ENCODE results near the gene SLC10A3. TPM values are rescaled to one million over a fixed set of nuclear protein-coding genes. Genes with fewer than 3 reads are reported as not detected.

Gene SLC10A3, protein sequence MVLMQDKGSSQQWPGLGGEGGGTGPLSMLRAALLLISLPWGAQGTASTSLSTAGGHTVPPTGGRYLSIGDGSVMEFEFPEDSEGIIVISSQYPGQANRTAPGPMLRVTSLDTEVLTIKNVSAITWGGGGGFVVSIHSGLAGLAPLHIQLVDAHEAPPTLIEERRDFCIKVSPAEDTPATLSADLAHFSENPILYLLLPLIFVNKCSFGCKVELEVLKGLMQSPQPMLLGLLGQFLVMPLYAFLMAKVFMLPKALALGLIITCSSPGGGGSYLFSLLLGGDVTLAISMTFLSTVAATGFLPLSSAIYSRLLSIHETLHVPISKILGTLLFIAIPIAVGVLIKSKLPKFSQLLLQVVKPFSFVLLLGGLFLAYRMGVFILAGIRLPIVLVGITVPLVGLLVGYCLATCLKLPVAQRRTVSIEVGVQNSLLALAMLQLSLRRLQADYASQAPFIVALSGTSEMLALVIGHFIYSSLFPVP
- 10 to 100 TPM; 27.0 to 27.6 TPM for total RNA-seq

DNA sequence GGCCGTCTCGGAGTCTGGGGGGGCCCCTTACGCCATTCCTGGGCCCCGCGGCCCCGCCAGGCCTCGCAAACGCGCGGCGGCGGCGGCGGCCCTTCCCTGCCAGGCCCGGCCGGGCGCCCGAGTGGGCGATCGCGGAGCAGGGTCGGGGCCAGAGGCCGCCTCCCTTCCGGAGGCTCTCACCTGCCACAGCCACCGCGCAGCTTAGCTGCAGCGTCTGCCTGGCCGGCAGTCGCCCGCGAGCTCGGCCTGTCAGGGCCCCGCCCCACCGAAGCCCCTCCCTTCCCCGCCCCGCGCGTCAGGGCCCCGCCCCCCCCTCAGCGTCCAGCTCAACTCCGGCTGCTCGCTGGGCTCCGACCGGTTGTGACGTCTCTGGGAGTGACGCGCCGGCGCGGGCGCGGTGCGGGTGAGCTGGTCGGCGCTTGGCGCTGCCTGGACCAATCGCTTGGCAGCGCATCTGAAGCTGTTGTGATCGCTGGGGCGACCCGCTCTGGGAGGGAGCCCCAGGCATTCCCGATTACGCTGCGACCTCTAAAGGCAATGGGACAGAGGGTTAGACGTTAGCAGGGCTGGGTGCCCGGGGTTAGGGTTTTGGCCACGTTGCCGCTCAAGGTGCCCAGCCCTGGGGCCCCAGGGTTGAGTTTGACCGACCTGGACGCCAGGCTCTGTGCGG lies at the start of gene SLC10A3:
SLC10A3 (minus strand) TSS at position 216 of the 670 bp plus-strand sequence. CDS start 1,689 bp downstream, outside the sequence.
- DNase-seq: peak; percentile 92
- peaks cover 23% of the 10 kb centered on the region for H3K4me1 Mint-ChIP-seq
- POLR2A ChIA-PET: interaction anchor here (0.7 to 2.8 kb wide), 16 partner anchors 9 to 565 kb away, joined by 3 to 27 read pairs (median 8); partner anchors contain the start of genes FAM3A, IKBKG, LAGE3 and PLXNA3
- peaks cover 6% of the 10 kb centered on the region for H3K36me3 Mint-ChIP-seq (ENCODE audit: low read depth)
- no peaks in the 10 kb centered on the region for H3K9me3 Mint-ChIP-seq
- CTCF ChIA-PET: interaction anchor here (0.8 to 2.3 kb wide), 6 partner anchors 13 to 117 kb away, joined by 3 to 8 read pairs (median 6); no protein-coding TSS in a partner anchor
- H3K27me3 Mint-ChIP-seq: no peaks in the 10 kb centered on the region
- peak within 1 kb of the TSS; percentile 87 for H3K4me3 Mint-ChIP-seq
- H3K27ac Mint-ChIP-seq: peak within 1 kb of the TSS; percentile 92

DNA sequence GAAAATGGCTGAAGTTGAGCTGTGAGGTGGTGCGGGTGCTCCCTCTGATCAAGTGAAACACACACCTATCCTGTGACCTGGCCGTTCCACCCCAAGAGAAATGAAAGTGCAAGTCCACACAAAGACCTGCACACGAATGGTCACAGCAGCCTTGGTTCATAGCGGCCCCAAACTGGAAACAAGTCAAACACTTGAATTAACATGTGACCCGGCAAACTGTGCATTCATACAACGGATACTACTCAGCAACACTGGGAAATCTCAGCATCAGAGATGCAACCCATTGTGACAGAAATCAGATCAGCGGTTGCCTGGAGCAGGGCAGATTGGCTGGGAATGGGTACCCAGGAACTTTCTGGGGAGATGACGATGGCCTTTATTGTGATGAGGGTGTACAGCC lies 48.6 kb upstream of the SLC10A3 start:
- DNase-seq: no peak
- Mint-ChIP-seq H3K4me3 (no peak overlapping the region), H3K36me3 (ENCODE audit: low read depth) (peaks cover 11% of the 10 kb centered on the region), H3K4me1 (peaks cover 36% of the 10 kb centered on the region), H3K9me3 (no peaks in the 10 kb centered on the region), H3K27ac (peak overlapping the region; percentile 13), H3K27me3 (no peaks in the 10 kb centered on the region)
- POLR2A ChIA-PET: no interaction called here
- CTCF ChIA-PET: no interaction called here

DNA sequence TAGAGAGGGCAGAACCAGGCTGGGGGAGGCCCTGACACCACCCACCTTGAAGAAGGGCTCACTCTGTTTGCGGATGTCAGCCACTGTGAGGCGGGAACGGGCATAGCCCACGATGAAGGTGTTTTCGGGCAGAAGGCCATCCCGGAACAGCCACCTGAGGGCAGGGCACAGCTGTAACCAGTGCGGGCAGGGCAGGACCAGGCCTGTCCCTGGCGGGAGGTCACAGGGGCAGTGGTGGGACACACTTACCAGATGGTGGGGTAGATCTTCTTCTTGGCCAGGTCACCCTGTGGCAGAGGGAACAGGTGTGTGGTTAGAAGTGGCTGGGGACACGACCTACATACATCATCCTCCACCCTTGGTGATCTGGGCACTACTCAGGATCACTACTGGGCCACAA lies 45.5 kb upstream of the SLC10A3 start:
- POLR2A ChIA-PET: interaction anchor here (1.4 kb wide), 1 partner anchor 137 kb away, joined by 3 read pairs; no protein-coding TSS in a partner anchor

DNA sequence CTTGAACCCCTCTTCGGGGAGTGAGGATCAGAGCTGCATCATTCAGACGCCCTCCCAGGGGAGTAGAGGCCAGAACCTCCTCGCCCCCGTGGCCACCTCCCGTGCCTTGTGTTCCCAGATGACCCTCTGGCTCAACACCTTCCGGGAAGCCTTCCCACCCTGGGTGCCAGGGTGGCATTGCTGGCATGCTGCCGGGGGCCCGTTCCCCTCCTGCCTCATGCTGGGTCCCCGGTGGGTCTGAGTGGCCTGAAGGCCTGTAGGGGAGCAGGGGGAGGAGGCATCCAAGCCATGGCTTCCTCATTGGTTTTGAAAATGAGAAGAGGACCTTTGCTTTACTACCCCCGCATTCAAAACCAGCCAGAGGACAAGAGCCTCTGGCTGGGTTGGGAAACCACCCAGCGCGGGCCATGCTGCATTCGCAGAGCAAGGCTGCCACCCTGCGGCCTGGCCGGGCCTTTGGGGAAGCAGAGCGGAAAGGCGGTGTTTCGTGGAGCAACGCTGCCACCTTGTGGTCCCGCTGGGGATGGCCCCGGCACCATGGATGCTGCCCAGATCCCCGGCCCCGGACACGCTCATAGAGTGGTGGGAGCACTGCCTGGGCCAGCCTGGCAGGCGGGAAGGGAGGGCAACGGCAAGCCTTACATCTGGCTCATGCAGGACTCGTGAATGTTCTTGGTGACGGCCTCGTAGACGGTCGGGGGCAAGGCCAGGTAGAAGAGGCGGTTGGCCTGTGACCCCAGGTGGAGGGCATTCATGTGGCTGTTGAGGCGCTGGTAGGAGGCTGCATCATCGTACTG lies 44.3 kb upstream of the SLC10A3 start:
- CTCF ChIA-PET: interaction anchor here (1.4 kb wide), 1 partner anchor 45 kb away, joined by 5 read pairs; the partner anchor contains the start of gene SLC10A3
- H3K9me3 Mint-ChIP-seq: no peaks in the 10 kb centered on the region

More for the DNA sequence above, 45.5 kb upstream of the SLC10A3 start:
- CTCF ChIA-PET: interaction anchor here (0.7 kb wide), 1 partner anchor 124 kb away, joined by 3 read pairs; no protein-coding TSS in a partner anchor
- H3K27me3 Mint-ChIP-seq: no peaks in the 10 kb centered on the region
- no peak overlapping the region for H3K4me3 Mint-ChIP-seq
- no peaks in the 10 kb centered on the region for H3K9me3 Mint-ChIP-seq
- peaks cover 19% of the 10 kb centered on the region for H3K36me3 Mint-ChIP-seq (ENCODE audit: low read depth)
- no peak for DNase-seq
- H3K27ac Mint-ChIP-seq: no peak overlapping the region
- H3K4me1 Mint-ChIP-seq: peaks cover 16% of the 10 kb centered on the region

DNA sequence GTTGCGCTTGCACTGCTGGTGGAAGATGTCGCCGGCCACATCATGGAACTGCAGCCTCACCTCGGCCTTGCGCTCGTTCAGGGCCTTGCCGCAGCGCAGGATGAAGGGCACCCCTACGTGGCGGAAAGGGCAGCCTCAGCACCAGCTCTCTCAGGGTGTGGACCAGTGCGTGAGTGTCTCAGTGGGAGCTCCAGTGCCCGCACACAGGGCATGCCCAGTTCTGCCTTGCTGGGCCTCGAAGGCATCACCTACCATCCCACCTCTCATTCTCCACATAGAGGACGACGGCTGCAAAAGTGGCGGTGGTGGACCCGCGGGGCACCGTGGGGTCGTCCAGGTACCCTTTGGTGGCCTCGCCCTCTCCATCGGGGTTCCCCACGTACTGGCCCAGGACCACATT lies 42.3 kb upstream of the SLC10A3 start:
- ChIA-PET POLR2A (interaction anchor here (2.1 kb wide), 1 partner anchor 135 kb away, joined by 7 read pairs; the partner anchor contains the start of gene RPL10), CTCF (interaction anchor here (1.5 kb wide), 1 partner anchor 134 kb away, joined by 4 read pairs; the partner anchor contains the start of gene RPL10)
- Mint-ChIP-seq H3K4me1 (peaks cover 8% of the 10 kb centered on the region), H3K4me3 (no peak overlapping the region), H3K9me3 (no peaks in the 10 kb centered on the region), H3K36me3 (ENCODE audit: low read depth) (peaks cover 21% of the 10 kb centered on the region), H3K27ac (no peak overlapping the region), H3K27me3 (no peaks in the 10 kb centered on the region)
- no peak for DNase-seq

More for the DNA sequence above, 44.3 kb upstream of the SLC10A3 start:
- Mint-ChIP-seq H3K36me3 (ENCODE audit: low read depth) (peaks cover 21% of the 10 kb centered on the region), H3K4me3 (no peak overlapping the region), H3K27ac (peak overlapping the region; percentile 44), H3K27me3 (no peaks in the 10 kb centered on the region), H3K4me1 (peaks cover 15% of the 10 kb centered on the region)
- POLR2A ChIA-PET: interaction anchor here (1.0 to 2.5 kb wide), 3 partner anchors 136 to 164 kb away, joined by 3 to 10 read pairs (median 4); partner anchors contain the start of gene RPL10
- DNase-seq: peak; percentile 87

DNA sequence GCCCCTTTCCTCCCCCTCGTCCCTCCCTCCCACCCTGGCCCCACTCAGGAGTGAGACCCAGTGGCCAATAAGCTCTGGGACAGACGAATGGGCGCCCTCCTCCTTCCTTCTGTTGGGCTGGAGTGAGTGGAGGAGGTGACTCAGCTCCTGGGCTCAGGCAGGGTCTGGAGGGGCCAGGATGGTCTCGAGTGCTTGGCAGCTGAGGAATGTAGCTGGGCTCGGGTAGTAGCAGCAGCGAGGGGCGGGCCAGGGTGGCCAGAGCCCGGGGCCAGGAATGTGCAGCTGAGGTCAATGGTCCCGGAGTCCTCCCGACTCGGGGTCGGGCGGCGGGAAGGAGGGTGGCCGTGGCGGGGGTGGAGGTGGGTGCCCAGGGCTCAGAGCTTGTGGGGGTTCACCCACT lies 41.2 kb upstream of the SLC10A3 start:
- ChIA-PET CTCF (interaction anchor here (0.6 kb wide), 1 partner anchor 106 kb away, joined by 3 read pairs; no protein-coding TSS in a partner anchor), POLR2A (interaction anchor here (1.1 to 2.1 kb wide), 2 partner anchors 41 to 134 kb away, joined by 4 to 7 read pairs; partner anchors contain the start of genes RPL10 and SLC10A3)
- Mint-ChIP-seq H3K4me3 (no peak overlapping the region), H3K27ac (no peak overlapping the region), H3K36me3 (ENCODE audit: low read depth) (peaks cover 21% of the 10 kb centered on the region), H3K4me1 (peaks cover 16% of the 10 kb centered on the region), H3K9me3 (no peaks in the 10 kb centered on the region), H3K27me3 (no peaks in the 10 kb centered on the region)
- no peak for DNase-seq

DNA sequence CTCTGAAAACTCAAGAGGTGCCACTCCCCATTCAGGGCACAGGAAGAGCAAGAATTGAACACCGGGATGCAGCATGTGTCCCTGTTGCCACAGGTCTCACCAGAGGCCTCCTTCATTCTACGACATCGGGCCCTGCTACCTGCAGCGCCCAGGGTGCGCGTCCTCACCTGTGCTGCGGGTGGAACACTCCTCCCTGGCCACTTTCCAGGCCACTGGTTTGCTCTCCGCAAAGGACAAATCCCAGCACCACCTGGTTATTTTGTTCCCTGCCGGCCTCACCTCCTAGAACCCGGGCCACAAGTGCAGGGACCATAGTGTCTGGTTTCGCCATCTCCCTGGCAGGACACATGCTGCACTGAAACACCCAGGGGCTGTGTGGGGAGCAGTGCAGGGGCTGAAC lies 39.9 kb upstream of the SLC10A3 start:
- Mint-ChIP-seq H3K27me3 (no peaks in the 10 kb centered on the region), H3K36me3 (ENCODE audit: low read depth) (peaks cover 21% of the 10 kb centered on the region), H3K9me3 (no peaks in the 10 kb centered on the region), H3K4me1 (peaks cover 26% of the 10 kb centered on the region), H3K27ac (no peak overlapping the region), H3K4me3 (no peak overlapping the region)
- ChIA-PET CTCF (no interaction called here), POLR2A (interaction anchor here (0.9 kb wide), 1 partner anchor 160 kb away, joined by 3 read pairs; no protein-coding TSS in a partner anchor)
- DNase-seq: no peak

DNA sequence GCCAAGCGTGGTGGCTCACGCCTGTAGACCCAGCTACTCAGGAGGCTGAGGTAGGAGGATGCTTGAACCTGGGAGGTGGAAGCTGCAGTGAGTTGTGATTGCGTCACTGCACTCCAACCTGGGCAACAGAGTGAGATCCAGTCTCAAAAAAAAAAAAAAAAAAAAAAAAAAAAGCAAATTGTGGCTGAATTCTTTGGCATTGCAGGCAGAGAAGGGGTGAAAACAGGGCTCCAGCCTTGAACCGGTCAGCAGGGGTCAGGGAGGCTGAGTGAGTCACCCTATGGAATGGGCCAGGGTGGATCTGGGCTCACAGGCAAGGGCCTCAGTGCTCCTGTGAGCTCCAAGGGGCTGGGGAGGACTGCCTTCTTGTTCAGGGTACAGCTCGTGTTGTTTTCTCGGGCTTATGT lies 38.8 kb upstream of the SLC10A3 start:
- H3K27ac Mint-ChIP-seq: no peak overlapping the region
- no peak for DNase-seq
- no peaks in the 10 kb centered on the region for H3K9me3 Mint-ChIP-seq
- H3K27me3 Mint-ChIP-seq: no peaks in the 10 kb centered on the region
- H3K4me3 Mint-ChIP-seq: no peak overlapping the region
- peaks cover 15% of the 10 kb centered on the region for H3K36me3 Mint-ChIP-seq (ENCODE audit: low read depth)
- ChIA-PET CTCF (no interaction called here), POLR2A (interaction anchor here (0.6 to 1.2 kb wide), 3 partner anchors 13 to 159 kb away, joined by 3 read pairs; partner anchors contain the start of genes FAM3A and LAGE3)
- peaks cover 23% of the 10 kb centered on the region for H3K4me1 Mint-ChIP-seq

DNA sequence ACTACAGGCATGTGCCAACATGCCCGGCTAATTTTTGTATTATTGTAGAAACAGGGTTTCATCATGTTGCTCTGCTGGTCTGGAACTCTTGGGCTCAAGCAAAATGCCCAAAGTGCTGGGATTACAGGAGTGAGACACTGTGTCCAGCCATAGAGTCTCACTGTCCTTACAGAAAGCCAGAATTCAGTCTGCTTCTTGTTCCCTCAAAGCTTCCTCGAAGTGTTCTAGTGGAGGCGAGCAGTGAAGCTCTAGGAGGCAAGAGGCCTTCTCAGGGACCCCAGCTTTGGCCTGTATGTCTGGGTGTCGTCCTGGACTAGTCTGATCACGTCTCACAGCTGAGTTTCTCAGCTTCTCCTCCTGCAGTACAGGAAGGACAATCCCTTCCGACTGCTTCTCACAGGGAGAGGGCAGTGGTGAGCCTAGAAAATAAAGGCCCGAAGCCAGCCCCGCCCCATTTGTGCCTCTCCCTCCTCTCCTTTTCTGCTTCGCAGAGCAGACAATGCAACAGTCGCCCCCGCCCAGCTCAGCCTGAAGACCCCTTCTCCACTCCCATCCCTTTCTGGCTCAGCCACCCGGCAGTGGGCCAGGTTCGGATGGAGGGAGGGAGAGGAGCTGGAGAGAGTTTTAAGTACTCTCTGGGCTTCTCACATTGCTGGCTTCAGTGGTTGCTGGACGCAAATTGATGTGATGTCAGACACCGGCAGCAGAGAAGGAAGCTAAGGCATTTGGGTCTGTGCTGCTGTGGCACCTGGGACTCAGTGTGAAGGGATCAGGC lies 36.7 kb upstream of the SLC10A3 start:
- Mint-ChIP-seq H3K4me1 (peaks cover 23% of the 10 kb centered on the region), H3K4me3 (no peak overlapping the region), H3K27ac (peak overlapping the region; percentile 53), H3K27me3 (no peaks in the 10 kb centered on the region), H3K36me3 (ENCODE audit: low read depth) (peaks cover 5% of the 10 kb centered on the region), H3K9me3 (no peaks in the 10 kb centered on the region)
- DNase-seq: peak; percentile 73
- POLR2A ChIA-PET: interaction anchor here (1.1 to 1.5 kb wide), 8 partner anchors 10 to 129 kb away, joined by 3 to 8 read pairs (median 6); partner anchors contain the start of genes FAM3A, RPL10 and SLC10A3
- CTCF ChIA-PET: interaction anchor here (0.8 to 1.8 kb wide), 9 partner anchors 11 to 546 kb away, joined by 3 to 21 read pairs (median 4); partner anchors contain the start of genes FAM3A, RPL10 and SLC10A3

DNA sequence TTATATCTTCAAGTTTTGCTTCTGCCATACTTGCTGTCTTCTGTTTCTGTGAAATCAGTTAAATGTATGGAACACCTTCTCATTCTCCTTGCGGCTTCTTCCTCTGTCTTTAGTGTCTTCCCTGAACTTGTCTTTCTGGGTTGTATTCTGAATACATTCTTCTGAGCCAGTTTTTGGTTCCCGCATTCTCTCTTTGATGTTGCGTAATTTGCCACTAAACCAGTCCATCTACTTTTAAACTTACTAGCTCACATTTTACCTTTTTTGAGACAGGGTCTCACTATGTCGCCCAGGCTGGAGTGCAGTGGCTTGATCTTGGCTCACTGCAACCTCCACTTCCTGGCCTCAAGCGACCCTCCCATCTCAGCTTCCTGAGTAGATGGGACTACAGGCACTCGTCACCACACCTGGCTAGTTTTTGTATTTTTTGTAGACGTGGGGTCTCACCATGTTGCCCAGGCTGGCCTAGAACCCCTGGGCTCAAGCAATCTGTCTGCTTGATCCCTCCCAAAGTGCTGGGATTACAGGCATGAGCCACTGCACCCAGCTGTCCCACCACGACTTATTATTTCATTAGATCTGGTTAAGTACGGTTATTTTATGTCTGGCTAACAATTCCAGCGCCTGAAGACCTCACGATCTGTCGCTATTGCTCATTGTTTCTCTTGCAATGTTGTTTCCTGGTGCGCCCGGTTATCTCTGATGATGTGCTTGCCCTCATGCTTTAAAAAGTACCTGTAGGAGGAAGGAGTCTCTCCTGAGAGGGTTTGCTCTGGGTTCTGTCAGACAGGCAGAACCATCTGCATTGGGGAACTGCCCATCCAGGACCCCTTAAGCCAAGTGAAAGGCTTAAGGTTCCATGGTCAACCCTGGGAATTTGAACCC lies 35.4 kb upstream of the SLC10A3 start:
- peaks cover under 1% of the 10 kb centered on the region for H3K36me3 Mint-ChIP-seq (ENCODE audit: low read depth)
- ChIA-PET POLR2A (interaction anchor here (1.1 to 1.5 kb wide), 4 partner anchors 9 to 36 kb away, joined by 3 to 7 read pairs (median 4); partner anchors contain the start of gene SLC10A3), CTCF (interaction anchor here (0.9 to 1.7 kb wide), 2 partner anchors 35 to 127 kb away, joined by 3 to 8 read pairs; partner anchors contain the start of genes RPL10 and SLC10A3)
- H3K9me3 Mint-ChIP-seq: no peaks in the 10 kb centered on the region
- DNase-seq: no peak
- no peak overlapping the region for H3K27ac Mint-ChIP-seq
- H3K4me3 Mint-ChIP-seq: no peak overlapping the region
- H3K27me3 Mint-ChIP-seq: no peaks in the 10 kb centered on the region
- H3K4me1 Mint-ChIP-seq: peaks cover 23% of the 10 kb centered on the region
